Mesenchymal stem cell (in vitro differentiated cells and primary cell): ENCODE results near the gene NUAK1.
A peak's percentile ranks its signal among the peaks of the same experiment; 100 is the strongest.

ENCODE experiments used
- DNase-seq: peaks from one replicate; pipeline ENCODE4 v3.0.0-alpha.2; 2013
- H2AFZ ChIP-seq: one replicate; pipeline ENCODE4 v1.6.1; 2013; ENCODE audit warnings: low read depth, mild to moderate bottlenecking, control low read depth, inconsistent platforms, low read length, moderate library complexity
- H2AK5ac ChIP-seq: 2 replicates; pipeline ENCODE4 v1.6.1; 2013; ENCODE audit warnings: low read length, moderate library complexity, mild to moderate bottlenecking, inconsistent platforms; ENCODE audit not compliant: severe bottlenecking
- H2BK120ac ChIP-seq: one replicate; pipeline ENCODE4 v1.6.1; 2013; ENCODE audit warnings: low read depth, mild to moderate bottlenecking, inconsistent platforms, low read length, moderate library complexity
- H2BK12ac ChIP-seq, 2 experiments: one replicate each; pipeline ENCODE4 v1.6.1; 2013; ENCODE audit warnings: inconsistent platforms in 2 of 2, low read length in 2 of 2, mild to moderate bottlenecking in 2 of 2, moderate library complexity in 2 of 2, control low read depth in 1 of 2
- H2BK15ac ChIP-seq: one replicate; pipeline ENCODE4 v1.6.1; 2013; ENCODE audit warnings: mild to moderate bottlenecking, low read depth, inconsistent platforms; ENCODE audit not compliant: poor library complexity, severe bottlenecking
- H2BK5ac ChIP-seq: 2 replicates; pipeline ENCODE4 v1.6.1; 2013; ENCODE audit warnings: low read depth, mild to moderate bottlenecking, low read length, control low read depth, inconsistent platforms; ENCODE audit not compliant: poor library complexity, severe bottlenecking
- H3K14ac ChIP-seq, 2 experiments: one replicate each; pipeline ENCODE4 v1.6.1; 2013; ENCODE audit warnings: inconsistent platforms in 2 of 2, low read length in 2 of 2, control low read depth in 1 of 2, mild to moderate bottlenecking in 1 of 2, moderate library complexity in 1 of 2
- H3K18ac ChIP-seq, 2 experiments: one replicate each; pipeline ENCODE4 v1.6.1; 2013; ENCODE audit warnings: inconsistent platforms in 2 of 2, low read length in 2 of 2, control low read depth in 1 of 2, low read depth in 1 of 2, mild to moderate bottlenecking in 1 of 2
- H3K23ac ChIP-seq, 2 experiments: one replicate each; pipeline ENCODE4 v1.6.1; 2013; ENCODE audit warnings: inconsistent platforms in 2 of 2, low read length in 2 of 2, mild to moderate bottlenecking in 2 of 2, moderate library complexity in 2 of 2, control low read depth in 1 of 2
- H3K27ac ChIP-seq: 2 replicates; pipeline ENCODE4 v1.5.1; 2013; ENCODE audit warnings: mild to moderate bottlenecking, moderate library complexity, low read length, control low read depth, inconsistent platforms; ENCODE audit not compliant: poor library complexity, severe bottlenecking
- H3K27me3 ChIP-seq, 2 experiments: 2 replicates each; pipeline versions ENCODE4 v1.6.1 to v1.7.0; 2013; ENCODE audit warnings: low read length in 2 of 2, mild to moderate bottlenecking in 2 of 2, moderate library complexity in 2 of 2, control low read depth in 1 of 2, inconsistent platforms in 1 of 2; ENCODE audit not compliant: control insufficient read depth in 1 of 2, insufficient read depth in 1 of 2
- H3K36me3 ChIP-seq, 2 experiments: 2 replicates each; pipeline versions ENCODE4 v1.6.1 to v1.7.0; 2013; ENCODE audit warnings: low read length in 2 of 2, control low read depth in 1 of 2, inconsistent platforms in 1 of 2, low read depth in 1 of 2, mild to moderate bottlenecking in 1 of 2; ENCODE audit not compliant: insufficient read depth in 2 of 2, control insufficient read depth in 1 of 2
- H3K4ac ChIP-seq, 2 experiments: one replicate each; pipeline ENCODE4 v1.6.1; 2013; ENCODE audit warnings: inconsistent platforms in 2 of 2, low read length in 2 of 2, mild to moderate bottlenecking in 2 of 2, moderate library complexity in 2 of 2, control low read depth in 1 of 2, low read depth in 1 of 2
- H3K4me1 ChIP-seq: 2 replicates; pipeline ENCODE4 v1.6.1; 2013; ENCODE audit warnings: low read depth, low read length, control low read depth; ENCODE audit not compliant: control insufficient read depth, insufficient read depth
- H3K4me2 ChIP-seq: 2 replicates; pipeline ENCODE4 v1.6.1; 2013; ENCODE audit warnings: low read length, mild to moderate bottlenecking, inconsistent platforms; ENCODE audit not compliant: poor library complexity, severe bottlenecking
- H3K4me3 ChIP-seq, 2 experiments: 2 replicates each; pipeline versions ENCODE4 v1.5.1 to v1.7.0; 2013; ENCODE audit warnings: low read length in 2 of 2, mild to moderate bottlenecking in 2 of 2, control low read depth in 1 of 2, low read depth in 1 of 2; ENCODE audit not compliant: insufficient read depth in 1 of 2
- H3K79me1 ChIP-seq: replicated peaks from 2 replicates; pipeline ENCODE4 v1.6.1; 2013; ENCODE audit warnings: mild to moderate bottlenecking, control low read depth, low read length, inconsistent platforms; ENCODE audit not compliant: poor library complexity, severe bottlenecking
- H3K9ac ChIP-seq: 2 replicates; pipeline ENCODE4 v1.7.0; 2013; ENCODE audit warnings: mild to moderate bottlenecking, low read length, moderate library complexity
- H3K9me3 ChIP-seq: 2 replicates; pipeline ENCODE4 v1.7.0; 2013; ENCODE audit warnings: mild to moderate bottlenecking, low read length; ENCODE audit not compliant: control insufficient read depth
- H4K8ac ChIP-seq: one replicate; pipeline ENCODE4 v1.6.1; 2013; ENCODE audit warnings: inconsistent platforms, mild to moderate bottlenecking, low read length, moderate library complexity
- H4K91ac ChIP-seq: one replicate; pipeline ENCODE4 v1.6.1; 2013; ENCODE audit warnings: mild to moderate bottlenecking, low read length, inconsistent platforms
- WGBS: methylation state at CpG from one replicate; pipeline ENCODE4 v1.1.7; 2013; ENCODE audit warnings: mixed read lengths; 5-methylcytosine and 5-hydroxymethylcytosine counted together

Gene NUAK1

GRCh38 chr12:106071686-106072085, 67.1 kb downstream of the NUAK1 start:
- no peak overlapping the region for H4K91ac ChIP-seq
- H2BK15ac ChIP-seq, result no peak overlapping the region
- no peak overlapping the region for H3K27ac ChIP-seq
- H4K8ac ChIP-seq, result no peak overlapping the region
- no peaks in the 10 kb centered on the region for H3K9me3 ChIP-seq
- H3K9ac ChIP-seq, result no peak overlapping the region
- no peak overlapping the region for H3K4me3 ChIP-seq
- H3K4ac ChIP-seq, result no peak overlapping the region
- peaks cover 7% of the 10 kb centered on the region for H3K4me1 ChIP-seq
- no peak for DNase-seq
- peaks cover 36% of the 10 kb centered on the region for H3K79me1 ChIP-seq
- H3K18ac ChIP-seq, result no peak overlapping the region
- H2AFZ ChIP-seq, result no peak overlapping the region
- no peak overlapping the region for H3K4me2 ChIP-seq
- WGBS, result 90% methylated on average over 3 of the region's 4 CpGs
- H2AK5ac ChIP-seq, result no peak overlapping the region
- no peak overlapping the region for H3K14ac ChIP-seq
- peaks cover 26 to 38% of the 10 kb centered on the region in 2 experiments for H3K36me3 ChIP-seq
- H2BK120ac ChIP-seq, result no peak overlapping the region
- H2BK12ac ChIP-seq, result no peak overlapping the region
- H2BK5ac ChIP-seq, result no peak overlapping the region
- H3K23ac ChIP-seq, result no peak overlapping the region
- no peaks in the 10 kb centered on the region for H3K27me3 ChIP-seq

DNA sequence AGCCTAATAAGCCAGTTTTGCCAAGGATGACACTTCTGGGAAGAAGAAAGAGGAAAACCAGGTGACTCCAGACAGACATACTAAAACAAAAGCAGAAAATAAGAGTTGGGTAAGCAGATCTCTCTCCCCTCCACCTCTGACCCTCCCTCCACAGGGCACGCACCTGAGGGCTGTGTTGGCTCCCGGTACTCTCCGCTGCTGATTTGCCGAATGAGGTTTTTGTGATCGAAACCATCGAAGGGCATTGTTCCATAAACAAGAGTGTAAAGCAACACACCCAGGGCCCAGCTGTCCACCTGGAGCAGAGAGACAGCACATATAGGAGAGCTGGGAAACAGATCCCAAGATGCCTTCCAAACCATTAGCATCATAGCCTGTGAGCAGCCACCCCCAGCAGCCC, 68.1 kb downstream of the NUAK1 start:
- no peak overlapping the region for H2AK5ac ChIP-seq
- peaks cover 39% of the 10 kb centered on the region for H3K79me1 ChIP-seq
- H3K9ac ChIP-seq, result no peak overlapping the region
- H3K4me3 ChIP-seq, result no peak overlapping the region
- H2AFZ ChIP-seq, result no peak overlapping the region
- H3K14ac ChIP-seq, result no peak overlapping the region
- H3K27me3 ChIP-seq, result no peaks in the 10 kb centered on the region
- no peak for DNase-seq
- 97% methylated on average over 6 of the region's 6 CpGs for WGBS
- no peak overlapping the region for H4K8ac ChIP-seq
- H4K91ac ChIP-seq, result no peak overlapping the region
- peaks cover 6% of the 10 kb centered on the region for H3K4me1 ChIP-seq
- no peak overlapping the region for H3K18ac ChIP-seq
- H3K27ac ChIP-seq, result no peak overlapping the region
- H3K23ac ChIP-seq, result no peak overlapping the region
- H2BK120ac ChIP-seq, result no peak overlapping the region
- H2BK15ac ChIP-seq, result no peak overlapping the region
- peaks cover 35 to 42% of the 10 kb centered on the region in 2 experiments for H3K36me3 ChIP-seq
- peak overlapping the region in 1 of 2 experiments; percentile 31 for H2BK12ac ChIP-seq
- H2BK5ac ChIP-seq, result no peak overlapping the region
- H3K4me2 ChIP-seq, result no peak overlapping the region
- no peak overlapping the region for H3K4ac ChIP-seq
- H3K9me3 ChIP-seq, result no peaks in the 10 kb centered on the region

- H3K4me2 ChIP-seq, result no peak overlapping the region
- no peak overlapping the region for H2AFZ ChIP-seq
- H2AK5ac ChIP-seq, result no peak overlapping the region
- H3K27ac ChIP-seq, result no peak overlapping the region
- no peak overlapping the region for H2BK5ac ChIP-seq
- peaks cover 35 to 42% of the 10 kb centered on the region in 2 experiments for H3K36me3 ChIP-seq
- no peaks in the 10 kb centered on the region for H3K9me3 ChIP-seq
- H3K27me3 ChIP-seq, result no peaks in the 10 kb centered on the region
- H4K8ac ChIP-seq, result no peak overlapping the region
- no peak overlapping the region for H3K9ac ChIP-seq
- H3K23ac ChIP-seq, result no peak overlapping the region
- no peak overlapping the region for H3K14ac ChIP-seq
- no peak overlapping the region for H2BK120ac ChIP-seq
- H3K4ac ChIP-seq, result no peak overlapping the region
- no peak overlapping the region for H2BK12ac ChIP-seq
- H2BK15ac ChIP-seq, result peak overlapping the region; percentile 12
- no peak for DNase-seq
- no CpG with 5 or more reads among the region's 1 CpG for whole genome bisulfite sequencing
- H3K4me3 ChIP-seq, result no peak overlapping the region
- peaks cover 6% of the 10 kb centered on the region for H3K4me1 ChIP-seq
- no peak overlapping the region for H3K18ac ChIP-seq
- H3K79me1 ChIP-seq, result peaks cover 44% of the 10 kb centered on the region
- no peak overlapping the region for H4K91ac ChIP-seq
Measured at GRCh38 chr12:106070147-106070546, 68.6 kb downstream of the NUAK1 start.

GRCh38 chr12:106068296-106068695, 70.5 kb downstream of the NUAK1 start:
- no peak overlapping the region for H3K18ac ChIP-seq
- H3K9ac ChIP-seq, result no peak overlapping the region
- H2BK120ac ChIP-seq, result no peak overlapping the region
- WGBS, result 100% methylated on average over 3 of the region's 3 CpGs
- no peak overlapping the region for H2BK5ac ChIP-seq
- no peak overlapping the region for H2BK12ac ChIP-seq
- no peak overlapping the region for H4K91ac ChIP-seq
- H3K9me3 ChIP-seq, result no peaks in the 10 kb centered on the region
- H2AFZ ChIP-seq, result no peak overlapping the region
- no peak overlapping the region for H3K4ac ChIP-seq
- no peak overlapping the region for H4K8ac ChIP-seq
- H2BK15ac ChIP-seq, result no peak overlapping the region
- H3K36me3 ChIP-seq, result peaks cover 35 to 55% of the 10 kb centered on the region in 2 experiments
- H3K79me1 ChIP-seq, result peaks cover 51% of the 10 kb centered on the region
- H3K27ac ChIP-seq, result no peak overlapping the region
- peaks cover 2% of the 10 kb centered on the region for H3K4me1 ChIP-seq
- no peak overlapping the region for H3K4me2 ChIP-seq
- no peaks in the 10 kb centered on the region for H3K27me3 ChIP-seq
- no peak overlapping the region for H2AK5ac ChIP-seq
- no peak overlapping the region for H3K23ac ChIP-seq
- H3K4me3 ChIP-seq, result no peak overlapping the region
- no peak for DNase-seq
- H3K14ac ChIP-seq, result no peak overlapping the region
